GM10248 (cell line): ENCODE results near the gene ENOX2.

Experiments used
- CTCF ChIA-PET: fragments of 300-600 bp; sonication (Branson Sonifier 250); formaldehyde crosslinking; extraction: SDS; loops from one replicate; lab custom pipeline; 2021; ENCODE audit warnings: antibody characterized with exemption; lab: Yijun Ruan, JAX
- POLR2A ChIA-PET: fragments of 350-650 bp; sonication (Branson Sonifier 250); formaldehyde crosslinking; extraction: SDS; loops from one replicate; lab custom pipeline; 2020; ENCODE audit warnings: antibody characterized with exemption; lab: Yijun Ruan, JAX
- DNase-seq: peaks from one replicate; pipeline ENCODE4 v3.0.0; 2012; ENCODE audit errors: extremely low spot score
- CTCF ChIP-seq: IDR thresholded peaks from 2 replicates; pipeline ENCODE4 v1.5.1; 2012; ENCODE audit warnings: mild to moderate bottlenecking, low read depth; ENCODE audit errors: extremely low read depth, missing control alignments, control extremely low read depth

Gene ENOX2

GRCh38 chrX:130676861-130677260 lies 226.1 kb downstream of the ENOX2 start:
- no peak for TF ChIP-seq CTCF
- CTCF ChIA-PET = interaction anchor here (1.3 kb wide), 1 partner anchor 31 kb away, joined by 3 read pairs; no protein-coding TSS in a partner anchor
- POLR2A ChIA-PET = no interaction called here
- no peak for DNase-seq

- no peak for TF ChIP-seq CTCF
- DNase-seq = no peak
- ChIA-PET CTCF (interaction anchor here (1.2 to 1.9 kb wide), 2 partner anchors 13 to 29 kb away, joined by 4 to 7 read pairs; no protein-coding TSS in a partner anchor), POLR2A (no interaction called here)
Observed at GRCh38 chrX:130672214-130672613, 230.8 kb downstream of the ENOX2 start.

GRCh38 chrX:130669233-130669632 lies 233.8 kb downstream of the ENOX2 start:
- TF ChIP-seq CTCF = no peak
- DNase-seq = no peak
- POLR2A ChIA-PET = no interaction called here
- CTCF ChIA-PET = no interaction called here

GRCh38 chrX:130665263-130665662 lies 237.7 kb downstream of the ENOX2 start:
- POLR2A ChIA-PET = no interaction called here
- CTCF ChIA-PET = interaction anchor here (1.2 kb wide), 1 partner anchor 11 kb away, joined by 3 read pairs; no protein-coding TSS in a partner anchor
- no peak for DNase-seq
- no peak for TF ChIP-seq CTCF

- no peak for DNase-seq
- POLR2A ChIA-PET = no interaction called here
Observed at GRCh38 chrX:130658310-130658709, 244.7 kb downstream of the ENOX2 start.

GRCh38 chrX:130654409-130654950 lies 248.5 kb downstream of the ENOX2 start:
- ChIA-PET CTCF (interaction anchor here (1.2 kb wide), 1 partner anchor 10 kb away, joined by 3 read pairs; no protein-coding TSS in a partner anchor), POLR2A (no interaction called here)
- DNase-seq = no peak
- TF ChIP-seq CTCF = no peak

More at GRCh38 chrX:130658310-130658709, 244.7 kb downstream of the ENOX2 start:
- no peak for TF ChIP-seq CTCF
- CTCF ChIA-PET = interaction anchor here (2.0 kb wide), 1 partner anchor 14 kb away, joined by 7 read pairs; no protein-coding TSS in a partner anchor
